Measurements from ENCODE around the gene DENND6A.

DNA sequence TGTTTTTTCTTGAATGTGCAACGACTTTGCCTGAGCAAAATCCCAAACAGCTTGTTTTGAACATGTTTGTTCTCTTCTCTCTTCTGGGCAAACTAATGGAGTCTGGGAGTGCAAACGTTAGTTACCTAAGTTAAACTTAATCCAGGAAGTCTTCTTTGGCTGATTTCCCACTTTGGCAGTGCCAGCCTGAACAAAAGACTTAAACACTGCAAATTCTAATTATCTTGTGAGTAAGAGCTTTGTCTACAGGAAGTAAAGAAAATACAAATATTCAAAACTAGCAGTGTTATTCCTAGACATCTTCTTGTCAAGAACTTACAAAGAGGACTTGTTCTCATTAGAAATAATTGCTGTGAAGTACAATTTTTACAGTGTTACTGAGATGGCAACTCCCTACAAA is 16.7 kb upstream of the DENND6A start:
- TF ChIP-seq, protein P1, sequence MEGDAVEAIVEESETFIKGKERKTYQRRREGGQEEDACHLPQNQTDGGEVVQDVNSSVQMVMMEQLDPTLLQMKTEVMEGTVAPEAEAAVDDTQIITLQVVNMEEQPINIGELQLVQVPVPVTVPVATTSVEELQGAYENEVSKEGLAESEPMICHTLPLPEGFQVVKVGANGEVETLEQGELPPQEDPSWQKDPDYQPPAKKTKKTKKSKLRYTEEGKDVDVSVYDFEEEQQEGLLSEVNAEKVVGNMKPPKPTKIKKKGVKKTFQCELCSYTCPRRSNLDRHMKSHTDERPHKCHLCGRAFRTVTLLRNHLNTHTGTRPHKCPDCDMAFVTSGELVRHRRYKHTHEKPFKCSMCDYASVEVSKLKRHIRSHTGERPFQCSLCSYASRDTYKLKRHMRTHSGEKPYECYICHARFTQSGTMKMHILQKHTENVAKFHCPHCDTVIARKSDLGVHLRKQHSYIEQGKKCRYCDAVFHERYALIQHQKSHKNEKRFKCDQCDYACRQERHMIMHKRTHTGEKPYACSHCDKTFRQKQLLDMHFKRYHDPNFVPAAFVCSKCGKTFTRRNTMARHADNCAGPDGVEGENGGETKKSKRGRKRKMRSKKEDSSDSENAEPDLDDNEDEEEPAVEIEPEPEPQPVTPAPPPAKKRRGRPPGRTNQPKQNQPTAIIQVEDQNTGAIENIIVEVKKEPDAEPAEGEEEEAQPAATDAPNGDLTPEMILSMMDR (IDR thresholded peaks at IDR 0.05; ENCODE audit: insufficient read depth, low read length, poor library complexity, severe bottlenecking), result no peak
- TF ChIP-seq EZH2phosphoT487 (conservative IDR thresholded peaks at IDR 0.05; ENCODE audit: low read length), result no peak
